Left ventricle myocardium inferior (tissue), 1 donor: ENCODE results near the gene WDR41. TPM values are rescaled to one million over a fixed set of nuclear protein-coding genes. Genes with fewer than 3 reads are reported as not detected.

Source experiments
- DNase-seq: peaks from one replicate; pipeline ENCODE4 v3.0.0-alpha.2; 2020
- H3K27ac ChIP-seq: fragments of 200-600 bp; replicated peaks from 2 replicates; pipeline ENCODE4 v1.8.0; 2021
- H3K27me3 ChIP-seq: fragments of 200-600 bp; 2 replicates; pipeline ENCODE4 v1.8.0; 2021; ENCODE audit warnings: low read depth
- H3K36me3 ChIP-seq: fragments of 200-600 bp; 2 replicates; pipeline ENCODE4 v1.8.0; 2021
- H3K4me1 ChIP-seq: fragments of 200-600 bp; 2 replicates; pipeline ENCODE4 v1.8.0; 2021
- H3K4me3 ChIP-seq: fragments of 200-600 bp; 2 replicates; pipeline ENCODE4 v1.8.0; 2021; ENCODE audit warnings: mild to moderate bottlenecking, moderate library complexity
- H3K9me3 ChIP-seq: fragments of 200-600 bp; replicated peaks from 2 replicates; pipeline ENCODE4 v1.8.0; 2021
- CTCF ChIP-seq: fragments of 200-600 bp; IDR thresholded peaks from 2 replicates; pipeline ENCODE4 v1.8.0; 2021; ENCODE audit warnings: antibody characterized with exemption, mild to moderate bottlenecking, borderline replicate concordance
- intact Hi-C: fragments of 100-400 bp; cut with micrococcal nuclease; formaldehyde crosslinking; loops from one replicate; pipeline ENCODE4 v1.11.0; 2022
- total RNA-seq: library from RNA; stranded (reverse); fragmentation: NEBNext Ultra II Directional; extraction: Animal tissue kit (Norgen Biotek cat#: 25700); gene quantifications from one replicate; pipeline ENCODE4 v1.2.1, GENCODE V29; 2021
- donor health status: DM: no; HTN: yes; CAD: no; lungs with severe emphysema.

WDR41 gene
- total RNA-seq, 1 donor from 2014 or later, result 28.5 TPM

GRCh38 chr5:77398896-77399295 lies 93.2 kb downstream of the WDR41 start:
- H3K4me3 ChIP-seq, result no peak overlapping the region
- no peaks in the 10 kb centered on the region for H3K36me3 ChIP-seq
- H3K27me3 ChIP-seq, result no peaks in the 10 kb centered on the region
- H3K27ac ChIP-seq, result no peak overlapping the region
- H3K4me1 ChIP-seq, result no peaks in the 10 kb centered on the region
- intact Hi-C loops, result no loop called here
- H3K9me3 ChIP-seq, result no peaks in the 10 kb centered on the region
- no peak for DNase-seq
- no peak for TF ChIP-seq CTCF

DNA sequence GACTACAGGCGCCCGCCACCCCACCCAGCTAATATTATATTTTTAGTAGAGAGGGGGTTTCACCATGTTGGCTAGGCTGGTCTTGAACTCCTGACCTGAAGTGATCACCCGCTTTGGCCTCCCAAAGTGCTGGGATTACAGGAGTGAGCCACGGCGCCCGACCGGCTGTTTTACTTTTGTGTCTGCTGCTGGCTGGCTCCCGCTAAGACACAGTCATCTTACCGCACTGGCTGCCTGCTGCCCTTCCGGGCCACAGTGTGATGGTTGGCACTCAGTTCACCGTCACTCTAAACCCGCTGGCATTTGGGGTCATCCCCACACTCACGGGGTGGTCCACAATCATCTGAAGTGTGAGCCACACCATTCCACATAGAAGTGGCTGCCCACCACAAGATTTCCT lies 93.7 kb downstream of the WDR41 start:
- Histone ChIP-seq H3K27ac (no peak overlapping the region), H3K4me3 (no peak overlapping the region), H3K4me1 (no peaks in the 10 kb centered on the region), H3K9me3 (no peaks in the 10 kb centered on the region), H3K36me3 (no peaks in the 10 kb centered on the region), H3K27me3 (no peaks in the 10 kb centered on the region)
- no peak for DNase-seq
- intact Hi-C loops, result no loop called here
- no peak for TF ChIP-seq CTCF

DNA sequence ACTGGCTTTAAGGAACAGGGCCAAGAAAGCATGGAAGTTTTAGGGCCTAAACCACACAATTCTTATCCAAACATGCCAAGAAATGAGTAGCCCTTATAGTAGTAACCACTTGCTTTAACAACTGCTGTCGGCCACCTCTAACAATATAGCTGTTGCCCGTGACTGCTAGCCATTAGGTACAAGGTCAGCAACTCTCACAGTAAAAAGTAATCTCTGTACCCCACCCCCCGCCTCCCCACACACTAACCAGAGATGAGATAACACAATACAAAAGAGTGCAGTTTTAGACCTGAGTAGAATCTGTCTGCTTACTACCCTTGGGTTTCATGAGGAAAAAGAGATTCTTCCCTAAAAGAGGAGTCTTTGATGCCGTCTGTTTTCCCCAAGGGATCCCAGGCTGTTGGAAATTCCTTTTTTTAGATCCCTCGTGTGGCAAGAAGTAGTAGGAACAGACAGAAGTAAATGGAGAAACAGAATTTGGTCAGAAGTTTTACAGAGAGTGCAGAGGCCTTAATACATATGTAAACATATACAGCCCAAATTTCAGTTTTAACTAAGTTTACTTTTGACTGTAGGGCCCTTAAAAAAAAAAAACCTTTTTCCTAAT lies 94.3 kb downstream of the WDR41 start:
- Histone ChIP-seq H3K27ac (no peak overlapping the region), H3K4me1 (no peaks in the 10 kb centered on the region), H3K36me3 (no peaks in the 10 kb centered on the region), H3K4me3 (no peak overlapping the region), H3K9me3 (no peaks in the 10 kb centered on the region), H3K27me3 (no peaks in the 10 kb centered on the region)
- TF ChIP-seq CTCF, result no peak
- DNase-seq, result no peak
- intact Hi-C loops, result no loop called here

- Histone ChIP-seq H3K27me3 (no peaks in the 10 kb centered on the region), H3K36me3 (no peaks in the 10 kb centered on the region), H3K4me1 (no peaks in the 10 kb centered on the region), H3K4me3 (no peak overlapping the region), H3K9me3 (no peaks in the 10 kb centered on the region), H3K27ac (no peak overlapping the region)
- DNase-seq, result no peak
- TF ChIP-seq CTCF, result no peak
- intact Hi-C loops, result no loop called here
Measured at GRCh38 chr5:77396017-77396416, 96.1 kb downstream of the WDR41 start.

DNA sequence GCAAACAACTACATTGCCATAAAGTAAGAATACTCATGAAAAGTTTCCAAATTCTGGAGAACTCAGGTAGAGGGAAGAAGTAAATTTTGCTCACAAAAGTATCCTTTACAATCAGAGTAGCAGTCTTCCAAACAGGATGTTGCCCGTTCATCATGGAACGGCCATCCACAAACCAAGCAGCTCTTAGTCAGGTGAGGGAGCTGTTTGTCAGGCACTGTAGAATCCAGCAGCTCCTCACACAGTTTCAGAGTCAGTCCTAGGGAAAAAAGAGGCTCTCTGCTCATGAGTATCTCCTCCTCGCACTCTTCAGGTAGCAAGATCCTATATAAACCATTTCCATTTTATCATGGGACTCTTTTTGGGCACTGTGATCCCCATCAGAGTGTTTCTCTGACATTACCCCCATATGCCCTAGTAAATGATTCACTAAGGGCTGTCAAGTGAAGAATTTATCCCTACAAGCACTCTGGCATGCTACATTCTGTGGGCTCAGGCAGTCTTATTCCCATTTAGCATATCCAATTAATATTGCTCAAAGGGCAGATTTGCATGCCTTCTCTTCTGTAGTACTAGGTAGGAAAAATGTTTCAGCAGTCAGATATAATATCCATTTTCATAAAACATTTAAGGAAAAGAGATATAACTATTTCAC lies 97.9 kb downstream of the WDR41 start:
- Histone ChIP-seq H3K9me3 (no peaks in the 10 kb centered on the region), H3K36me3 (no peaks in the 10 kb centered on the region), H3K27me3 (no peaks in the 10 kb centered on the region), H3K4me1 (no peaks in the 10 kb centered on the region), H3K4me3 (no peak overlapping the region), H3K27ac (no peak overlapping the region)
- DNase-seq, result no peak
- TF ChIP-seq CTCF, result no peak
- intact Hi-C loops, result no loop called here
